AG09319 (cell line): Measurements from ENCODE around the gene PIGQ.

ENCODE experiments used
- DNase-seq: peaks from one replicate; pipeline ENCODE4 v3.0.0-alpha.2; 2010; ENCODE audit warnings: low read depth; ENCODE audit errors: extremely low read depth
- TF ChIP-seq, protein P1 (sequence below): IDR thresholded peaks from 2 replicates; pipeline ENCODE4 v1.5.1; 2011; ENCODE audit warnings: low read depth, mild to moderate bottlenecking, inconsistent platforms, low read length, moderate library complexity

The PIGQ gene

GRCh38 chr16:633336-634050 is 63.7 kb downstream of the PIGQ start:
- DNase-seq = no peak
- TF ChIP-seq, protein P1, sequence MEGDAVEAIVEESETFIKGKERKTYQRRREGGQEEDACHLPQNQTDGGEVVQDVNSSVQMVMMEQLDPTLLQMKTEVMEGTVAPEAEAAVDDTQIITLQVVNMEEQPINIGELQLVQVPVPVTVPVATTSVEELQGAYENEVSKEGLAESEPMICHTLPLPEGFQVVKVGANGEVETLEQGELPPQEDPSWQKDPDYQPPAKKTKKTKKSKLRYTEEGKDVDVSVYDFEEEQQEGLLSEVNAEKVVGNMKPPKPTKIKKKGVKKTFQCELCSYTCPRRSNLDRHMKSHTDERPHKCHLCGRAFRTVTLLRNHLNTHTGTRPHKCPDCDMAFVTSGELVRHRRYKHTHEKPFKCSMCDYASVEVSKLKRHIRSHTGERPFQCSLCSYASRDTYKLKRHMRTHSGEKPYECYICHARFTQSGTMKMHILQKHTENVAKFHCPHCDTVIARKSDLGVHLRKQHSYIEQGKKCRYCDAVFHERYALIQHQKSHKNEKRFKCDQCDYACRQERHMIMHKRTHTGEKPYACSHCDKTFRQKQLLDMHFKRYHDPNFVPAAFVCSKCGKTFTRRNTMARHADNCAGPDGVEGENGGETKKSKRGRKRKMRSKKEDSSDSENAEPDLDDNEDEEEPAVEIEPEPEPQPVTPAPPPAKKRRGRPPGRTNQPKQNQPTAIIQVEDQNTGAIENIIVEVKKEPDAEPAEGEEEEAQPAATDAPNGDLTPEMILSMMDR = no peak
